Neural cell (in vitro differentiated cells): ENCODE measurements around the gene TBCA. TPM values are rescaled to one million over a fixed set of nuclear protein-coding genes. Genes with fewer than 3 reads are reported as not detected.

Experiments
- H2AFZ ChIP-seq: fragments of 200-600, 300-800 bp; sonication (generic), shearing (Covaris generic); 2 replicates; pipeline ENCODE4 v1.6.0; 2014; ENCODE audit warnings: low read depth, mild to moderate bottlenecking, antibody characterized with exemption, low read length, moderate library complexity
- H3F3A ChIP-seq: fragments of 200-600 bp; shearing (Covaris generic); 2 replicates; pipeline ENCODE4 v1.6.1; 2016; ENCODE audit warnings: mild to moderate bottlenecking, moderate library complexity, mixed read lengths, antibody characterized with exemption, low read length; ENCODE audit not compliant: insufficient read depth, poor library complexity, severe bottlenecking
- H3K27ac ChIP-seq: fragments of 200-600, 300-800 bp; sonication (generic), shearing (Covaris generic); 2 replicates; pipeline ENCODE4 v1.5.1; 2014; ENCODE audit warnings: mild to moderate bottlenecking, low read length, moderate library complexity
- H3K27me3 ChIP-seq: fragments of 300-800, 200-600 bp; sonication (generic), shearing (Covaris generic); 2 replicates; pipeline ENCODE4 v1.6.0; 2014; ENCODE audit warnings: mild to moderate bottlenecking, low read depth, low read length, moderate library complexity; ENCODE audit not compliant: insufficient read depth
- H3K36me3 ChIP-seq: fragments of 300-800, 200-600 bp; sonication (generic), shearing (Covaris generic); 2 replicates; pipeline ENCODE4 v1.5.1; 2014; ENCODE audit warnings: mild to moderate bottlenecking, antibody characterized with exemption, low read length, moderate library complexity; ENCODE audit not compliant: insufficient read depth
- H3K4me2 ChIP-seq: fragments of 300-800, 200-600 bp; sonication (generic), shearing (Covaris generic); 2 replicates; pipeline ENCODE4 v1.6.0; 2014; ENCODE audit warnings: mild to moderate bottlenecking, low read length
- H3K4me3 ChIP-seq: fragments of 300-800, 200-600 bp; sonication (generic), shearing (Covaris generic); 2 replicates; pipeline ENCODE4 v1.5.1; 2014; ENCODE audit warnings: mild to moderate bottlenecking, low read length, moderate library complexity
- H3K79me2 ChIP-seq: fragments of 200-600 bp; shearing (Covaris generic); replicated peaks from 2 replicates; pipeline ENCODE4 v1.6.0; 2014; ENCODE audit warnings: mild to moderate bottlenecking, low read length, moderate library complexity; ENCODE audit not compliant: insufficient read depth
- H3K9ac ChIP-seq: fragments of 300-800, 200-600 bp; sonication (generic), shearing (Covaris generic); 2 replicates; pipeline ENCODE4 v1.6.1; 2016; ENCODE audit warnings: mild to moderate bottlenecking, low read length, mixed read lengths
- H3K9me2 ChIP-seq: fragments of 200-600 bp; shearing (Covaris generic); 2 replicates; pipeline ENCODE4 v1.6.1; 2016; ENCODE audit warnings: mild to moderate bottlenecking, low read length, mixed read lengths; ENCODE audit not compliant: insufficient read depth
- H3K9me3 ChIP-seq: fragments of 200-600, 300-800 bp; sonication (generic), shearing (Covaris generic); 2 replicates; pipeline ENCODE4 v1.6.1; 2016; ENCODE audit warnings: mild to moderate bottlenecking, mixed run types, low read length, moderate library complexity, mixed read lengths
- H4K20me1 ChIP-seq: fragments of 200-600 bp; shearing (Covaris generic); 2 replicates; pipeline ENCODE4 v1.6.1; 2016; ENCODE audit warnings: mild to moderate bottlenecking, mixed run types; ENCODE audit not compliant: insufficient read depth
- CTCF ChIP-seq: fragments of 450-650 bp; IDR thresholded peaks from 2 replicates; pipeline ENCODE4 v1.5.1; 2014; ENCODE audit warnings: antibody characterized with exemption, mild to moderate bottlenecking, moderate library complexity; ENCODE audit not compliant: poor library complexity, severe bottlenecking
- EP300 ChIP-seq: fragments of 450-650 bp; conservative IDR thresholded peaks from 2 replicates; pipeline ENCODE4 v1.6.1; 2014; ENCODE audit warnings: antibody characterized with exemption, mild to moderate bottlenecking, moderate library complexity; ENCODE audit not compliant: poor library complexity, severe bottlenecking
- EZH2 ChIP-seq: fragments of 200-600, 300-800 bp; shearing (Covaris generic), sonication (generic); IDR thresholded peaks from 2 replicates; pipeline ENCODE4 v1.6.1; 2014; ENCODE audit warnings: antibody characterized with exemption, low read length, borderline replicate concordance, mild to moderate bottlenecking; ENCODE audit not compliant: insufficient read depth, poor library complexity, severe bottlenecking
- MXI1 ChIP-seq: fragments of 450-650 bp; conservative IDR thresholded peaks from 2 replicates; pipeline ENCODE4 v1.6.1; 2014; ENCODE audit warnings: antibody characterized with exemption, mild to moderate bottlenecking; ENCODE audit not compliant: poor library complexity, severe bottlenecking
- POLR2AphosphoS5 ChIP-seq: IDR thresholded peaks from 2 replicates; pipeline ENCODE4 v1.6.1; 2012
- RAD21 ChIP-seq: fragments of 450-650 bp; conservative IDR thresholded peaks from 2 replicates; pipeline ENCODE4 v1.6.1; 2014; ENCODE audit warnings: antibody characterized with exemption, mild to moderate bottlenecking, moderate library complexity
- SMC3 ChIP-seq: fragments of 450-650 bp; conservative IDR thresholded peaks from 2 replicates; pipeline ENCODE4 v1.6.1; 2014; ENCODE audit warnings: antibody characterized with exemption, mild to moderate bottlenecking, moderate library complexity; ENCODE audit not compliant: poor library complexity
- TAF1 ChIP-seq: IDR thresholded peaks from 2 replicates; pipeline ENCODE4 v1.6.1; 2012; ENCODE audit warnings: low read depth
- polyA plus RNA-seq: library from polyadenylated mRNA; depleted of rRNA; stranded (reverse); fragments of >200 nt; gene quantifications from 2 replicates; pipeline ENCODE4 v1.2.3, GENCODE V29; 2014
- TF ChIP-seq, protein P1 (sequence below): IDR thresholded peaks from 2 replicates; pipeline ENCODE4 v1.6.1; 2012; ENCODE audit warnings: borderline replicate concordance

The TBCA gene
- polyA plus RNA-seq, 1 donor from 2014 or later = 481 TPM

DNA sequence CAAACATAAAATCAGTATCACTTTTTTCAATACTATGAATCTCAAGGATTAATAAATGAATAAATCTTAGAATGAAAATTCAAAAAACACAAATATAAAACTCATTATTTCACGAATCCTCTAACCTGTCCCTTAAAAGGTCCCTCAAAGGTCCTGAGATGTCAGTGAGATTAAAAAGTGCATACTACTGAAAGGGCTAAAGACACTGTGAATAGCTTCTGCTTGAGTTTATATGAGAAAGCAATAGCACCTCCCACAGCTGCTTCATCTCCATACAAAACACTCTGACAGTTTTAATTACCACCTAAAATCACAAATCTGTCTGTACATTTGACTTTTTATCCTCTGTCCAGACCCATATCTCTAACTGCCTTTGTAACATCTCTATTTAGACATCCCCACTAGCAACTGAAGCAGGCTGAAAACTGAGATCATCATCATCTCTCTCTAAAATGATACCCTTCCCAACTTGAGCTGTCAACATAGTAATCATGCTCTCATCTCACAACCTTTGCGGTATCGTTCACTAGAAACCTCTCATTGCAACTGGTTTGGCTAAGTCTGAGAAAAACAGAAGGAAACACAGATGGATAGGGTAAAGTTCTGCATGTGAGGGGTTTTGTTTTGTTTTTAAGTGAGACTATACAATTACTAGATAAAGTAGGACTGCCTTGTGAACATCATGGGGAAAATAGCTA is 56.3 kb downstream of the TBCA start:
- no peaks in the 10 kb centered on the region for H3K9me2 ChIP-seq
- no peak overlapping the region for H3K4me2 ChIP-seq
- no peaks in the 10 kb centered on the region for H4K20me1 ChIP-seq
- no peak overlapping the region for H3K9ac ChIP-seq
- H3K27ac ChIP-seq = no peak overlapping the region
- H3K27me3 ChIP-seq = no peaks in the 10 kb centered on the region
- no peak overlapping the region for H2AFZ ChIP-seq
- no peaks in the 10 kb centered on the region for H3K9me3 ChIP-seq
- peaks cover 7% of the 10 kb centered on the region for H3K79me2 ChIP-seq
- H3F3A ChIP-seq = no peaks in the 10 kb centered on the region
- no peaks in the 10 kb centered on the region for H3K36me3 ChIP-seq
- H3K4me3 ChIP-seq = no peak overlapping the region
- TF ChIP-seq EP300 (no peak), SMC3 (no peak), POLR2AphosphoS5 (peak; percentile 62), EZH2 (no peak), MXI1 (no peak), CTCF (no peak), RAD21 (no peak), TAF1 (no peak)
- TF ChIP-seq, protein P1, sequence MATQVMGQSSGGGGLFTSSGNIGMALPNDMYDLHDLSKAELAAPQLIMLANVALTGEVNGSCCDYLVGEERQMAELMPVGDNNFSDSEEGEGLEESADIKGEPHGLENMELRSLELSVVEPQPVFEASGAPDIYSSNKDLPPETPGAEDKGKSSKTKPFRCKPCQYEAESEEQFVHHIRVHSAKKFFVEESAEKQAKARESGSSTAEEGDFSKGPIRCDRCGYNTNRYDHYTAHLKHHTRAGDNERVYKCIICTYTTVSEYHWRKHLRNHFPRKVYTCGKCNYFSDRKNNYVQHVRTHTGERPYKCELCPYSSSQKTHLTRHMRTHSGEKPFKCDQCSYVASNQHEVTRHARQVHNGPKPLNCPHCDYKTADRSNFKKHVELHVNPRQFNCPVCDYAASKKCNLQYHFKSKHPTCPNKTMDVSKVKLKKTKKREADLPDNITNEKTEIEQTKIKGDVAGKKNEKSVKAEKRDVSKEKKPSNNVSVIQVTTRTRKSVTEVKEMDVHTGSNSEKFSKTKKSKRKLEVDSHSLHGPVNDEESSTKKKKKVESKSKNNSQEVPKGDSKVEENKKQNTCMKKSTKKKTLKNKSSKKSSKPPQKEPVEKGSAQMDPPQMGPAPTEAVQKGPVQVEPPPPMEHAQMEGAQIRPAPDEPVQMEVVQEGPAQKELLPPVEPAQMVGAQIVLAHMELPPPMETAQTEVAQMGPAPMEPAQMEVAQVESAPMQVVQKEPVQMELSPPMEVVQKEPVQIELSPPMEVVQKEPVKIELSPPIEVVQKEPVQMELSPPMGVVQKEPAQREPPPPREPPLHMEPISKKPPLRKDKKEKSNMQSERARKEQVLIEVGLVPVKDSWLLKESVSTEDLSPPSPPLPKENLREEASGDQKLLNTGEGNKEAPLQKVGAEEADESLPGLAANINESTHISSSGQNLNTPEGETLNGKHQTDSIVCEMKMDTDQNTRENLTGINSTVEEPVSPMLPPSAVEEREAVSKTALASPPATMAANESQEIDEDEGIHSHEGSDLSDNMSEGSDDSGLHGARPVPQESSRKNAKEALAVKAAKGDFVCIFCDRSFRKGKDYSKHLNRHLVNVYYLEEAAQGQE = no peak

DNA sequence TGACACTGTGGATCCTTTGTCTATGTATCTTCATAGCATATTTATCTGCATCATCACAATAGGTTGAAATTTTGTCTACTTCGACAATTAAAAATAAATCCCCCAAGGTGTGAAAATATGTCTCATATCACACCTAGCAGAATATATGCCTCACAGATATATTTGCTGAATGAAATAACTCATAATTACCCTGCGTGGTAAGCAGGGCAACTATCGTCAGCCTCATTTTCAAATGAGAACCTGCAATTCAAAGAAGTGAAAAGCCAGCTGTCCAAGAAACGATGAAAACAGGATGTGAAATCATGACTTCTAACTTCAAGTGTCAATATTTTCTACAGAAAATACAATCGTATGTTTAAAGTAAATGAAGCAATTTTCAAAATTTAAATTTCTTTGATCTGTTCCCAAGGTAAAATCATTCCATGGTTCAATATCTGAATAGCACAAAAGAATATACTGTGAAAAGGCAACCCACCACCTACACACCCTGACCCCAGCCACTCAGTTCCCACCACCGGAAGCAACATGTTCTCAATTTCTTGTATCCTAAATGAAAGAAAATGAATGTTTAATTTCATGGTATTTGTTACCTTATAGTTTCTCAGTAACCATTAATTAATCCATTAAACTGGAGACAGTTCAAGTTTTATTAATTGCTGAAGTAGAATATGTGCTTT is 57.1 kb downstream of the TBCA start:
- Histone ChIP-seq H2AFZ (no peak overlapping the region), H3K27ac (no peak overlapping the region), H3K79me2 (peaks cover 6% of the 10 kb centered on the region), H3K9me3 (no peaks in the 10 kb centered on the region), H3K9me2 (no peaks in the 10 kb centered on the region), H4K20me1 (no peaks in the 10 kb centered on the region), H3K9ac (no peak overlapping the region), H3K36me3 (no peaks in the 10 kb centered on the region), H3K4me2 (no peak overlapping the region), H3K27me3 (no peaks in the 10 kb centered on the region), H3K4me3 (no peak overlapping the region), H3F3A (no peaks in the 10 kb centered on the region)
- no peak for TF ChIP-seq EZH2
- TF ChIP-seq EP300 = no peak
- no peak for TF ChIP-seq CTCF
- TF ChIP-seq, protein P1 = no peak
- TF ChIP-seq MXI1 = no peak
- no peak for TF ChIP-seq POLR2AphosphoS5
- TF ChIP-seq SMC3 = no peak
- TF ChIP-seq TAF1 = no peak
- TF ChIP-seq RAD21 = no peak
